IgD-negative memory B cell (primary cell): Measurements from ENCODE around the gene HNRNPA2B1. TPM values are rescaled to one million over a fixed set of nuclear protein-coding genes. Genes with fewer than 3 reads are reported as not detected.
A peak's percentile ranks its signal among the peaks of the same experiment; 100 is the strongest.
"Not testable (repeated sequence)": the region's sequence is repeated elsewhere in the genome, so short reads cannot be mapped to it uniquely, and the experiment has no call there.

Experiments used
- H3K27ac Mint-ChIP-seq, 3 donors: one replicate each; pipeline ENCODE4 v1.8.0; 2020 to 2022; ENCODE audit warnings: mild to moderate bottlenecking in 3 of 3, mixed read lengths in 3 of 3, moderate library complexity in 1 of 3
- H3K27me3 Mint-ChIP-seq: one replicate; pipeline ENCODE4 v1.8.0; 2021; ENCODE audit warnings: mixed read lengths
- H3K36me3 Mint-ChIP-seq: one replicate; pipeline ENCODE4 v1.8.0; 2020; ENCODE audit warnings: mild to moderate bottlenecking, mixed read lengths
- H3K4me1 Mint-ChIP-seq, 3 donors: one replicate each; pipeline ENCODE4 v1.8.0; 2020 to 2022; ENCODE audit warnings: mixed read lengths in 3 of 3, mild to moderate bottlenecking in 1 of 3
- H3K4me3 Mint-ChIP-seq, 4 donors: one replicate each; pipeline ENCODE4 v1.8.0; 2020 to 2022; ENCODE audit warnings: mild to moderate bottlenecking in 4 of 4, mixed read lengths in 4 of 4, moderate library complexity in 3 of 4
- H3K9me3 Mint-ChIP-seq, 3 donors: one replicate each; pipeline ENCODE4 v1.8.0; 2020 to 2021; ENCODE audit warnings: mixed read lengths in 3 of 3, mild to moderate bottlenecking in 1 of 3
- polyA plus RNA-seq: library from polyadenylated mRNA; unstranded; fragments of 300-500 nt; fragmentation: Illumina TruSeq; gene quantifications from one replicate; pipeline ENCODE4 v1.2.3, GENCODE V29; 2021

The HNRNPA2B1 gene
- polyA plus RNA-seq, 1 donor from 2014 or later: 708 TPM

GRCh38 chr7:26192485-26193087 lies 8.0 kb downstream of the HNRNPA2B1 start:
- H3K27me3 Mint-ChIP-seq: no peaks in the 10 kb centered on the region
- H3K4me3 Mint-ChIP-seq: peak overlapping the region; percentile 57 to 77 (median 74)
- peaks cover 8% of the 10 kb centered on the region for H3K36me3 Mint-ChIP-seq
- no peaks in the 10 kb centered on the region for H3K9me3 Mint-ChIP-seq
- H3K27ac Mint-ChIP-seq: peak overlapping the region; percentile 86 to 100 (median 95)
- H3K4me1 Mint-ChIP-seq: peaks cover 55 to 74% (median 62%) of the 10 kb centered on the region in 3 donors

GRCh38 chr7:26191974-26192479 lies 8.5 kb downstream of the HNRNPA2B1 start:
- H3K36me3 Mint-ChIP-seq: peaks cover 5% of the 10 kb centered on the region
- no peaks in the 10 kb centered on the region for H3K27me3 Mint-ChIP-seq
- H3K9me3 Mint-ChIP-seq: no peaks in the 10 kb centered on the region
- H3K27ac Mint-ChIP-seq: peak overlapping the region; percentile 79 to 100 (median 86)
- H3K4me1 Mint-ChIP-seq: peaks cover 57 to 75% (median 62%) of the 10 kb centered on the region in 3 donors
- peak overlapping the region; percentile 9 to 77 (median 61) for H3K4me3 Mint-ChIP-seq

DNA sequence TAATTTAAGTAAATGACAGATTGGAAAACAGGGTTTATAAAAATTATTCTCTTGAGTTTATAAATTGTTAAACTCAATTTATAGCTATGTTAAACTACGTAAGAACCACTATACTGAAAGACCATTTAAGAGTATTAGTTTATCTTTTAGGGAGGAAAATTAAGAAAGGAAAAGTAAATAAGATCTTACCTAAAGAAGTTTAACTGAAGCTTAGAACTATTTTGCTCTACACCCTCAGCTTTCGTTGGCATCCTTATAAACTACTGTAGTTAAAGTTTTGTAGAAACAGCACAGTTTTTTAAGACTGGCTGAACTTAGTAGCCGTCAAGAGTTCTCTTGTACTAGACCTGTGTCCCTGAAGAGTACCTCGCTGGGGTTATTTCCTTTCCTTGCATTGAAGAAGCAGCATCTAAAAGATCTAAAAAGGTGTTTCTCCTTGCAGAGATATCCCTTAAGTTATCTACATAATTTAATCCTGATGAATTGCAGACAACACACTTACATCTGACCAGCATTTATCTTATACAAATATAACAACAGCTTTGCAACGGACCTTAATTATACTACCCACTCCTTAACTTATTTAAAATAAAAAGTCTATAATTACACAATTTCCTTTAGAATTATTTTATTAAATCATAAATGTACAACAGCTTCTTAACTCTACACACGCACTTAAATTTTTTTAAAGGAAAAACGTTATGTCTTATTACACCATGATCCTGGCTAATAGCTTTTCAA lies 9.1 kb downstream of the HNRNPA2B1 start:
- H3K9me3 Mint-ChIP-seq: no peaks in the 10 kb centered on the region
- peak overlapping the region in 1 of 4 donors; percentile 9 for H3K4me3 Mint-ChIP-seq
- peak overlapping the region in 1 of 3 donors; percentile 74 for H3K27ac Mint-ChIP-seq
- peaks cover 5% of the 10 kb centered on the region for H3K36me3 Mint-ChIP-seq
- peaks cover 58 to 73% (median 61%) of the 10 kb centered on the region in 3 donors for H3K4me1 Mint-ChIP-seq
- no peaks in the 10 kb centered on the region for H3K27me3 Mint-ChIP-seq

GRCh38 chr7:26190417-26190869 lies 10.1 kb downstream of the HNRNPA2B1 start:
- Mint-ChIP-seq H3K9me3 (no peaks in the 10 kb centered on the region), H3K4me1 (peaks cover 58 to 73% (median 58%) of the 10 kb centered on the region in 3 donors), H3K36me3 (peaks cover 5% of the 10 kb centered on the region), H3K27me3 (no peaks in the 10 kb centered on the region), H3K4me3 (peak overlapping the region in 1 of 4 donors; percentile 9), H3K27ac (peak overlapping the region in 1 of 3 donors; percentile 74)

DNA sequence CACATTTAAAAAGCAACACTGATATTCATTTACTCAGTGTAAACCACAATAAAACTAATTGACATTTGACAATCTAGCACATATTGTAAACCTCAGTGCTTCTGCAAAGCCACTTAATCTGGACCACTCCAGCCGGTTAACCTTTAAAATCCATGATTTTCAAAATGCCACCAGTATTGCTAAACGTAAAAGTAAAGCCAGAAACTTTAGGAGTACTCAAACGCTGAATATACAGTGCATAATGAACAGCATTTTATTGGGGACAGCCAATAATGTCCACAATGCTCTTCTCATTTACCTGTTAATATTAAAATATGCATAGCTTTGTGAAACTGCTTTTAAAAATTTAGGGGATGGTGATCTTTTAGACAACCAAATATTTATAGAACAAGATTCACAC lies 10.8 kb downstream of the HNRNPA2B1 start:
- Mint-ChIP-seq H3K4me3 (no peak overlapping the region), H3K4me1 (peaks cover 54 to 77% (median 61%) of the 10 kb centered on the region in 3 donors), H3K27me3 (no peaks in the 10 kb centered on the region), H3K27ac (no peak overlapping the region), H3K36me3 (peaks cover 5% of the 10 kb centered on the region), H3K9me3 (no peaks in the 10 kb centered on the region)

- peak overlapping the region; percentile 16 to 69 (median 18) for H3K27ac Mint-ChIP-seq
- H3K27me3 Mint-ChIP-seq: no peaks in the 10 kb centered on the region
- no peaks in the 10 kb centered on the region for H3K9me3 Mint-ChIP-seq
- H3K4me3 Mint-ChIP-seq: peak overlapping the region in 1 of 4 donors; percentile 18
- H3K4me1 Mint-ChIP-seq: peaks cover 52 to 78% (median 66%) of the 10 kb centered on the region in 3 donors
- peaks cover 2% of the 10 kb centered on the region for H3K36me3 Mint-ChIP-seq
Observed at GRCh38 chr7:26188957-26189541, 11.5 kb downstream of the HNRNPA2B1 start.

DNA sequence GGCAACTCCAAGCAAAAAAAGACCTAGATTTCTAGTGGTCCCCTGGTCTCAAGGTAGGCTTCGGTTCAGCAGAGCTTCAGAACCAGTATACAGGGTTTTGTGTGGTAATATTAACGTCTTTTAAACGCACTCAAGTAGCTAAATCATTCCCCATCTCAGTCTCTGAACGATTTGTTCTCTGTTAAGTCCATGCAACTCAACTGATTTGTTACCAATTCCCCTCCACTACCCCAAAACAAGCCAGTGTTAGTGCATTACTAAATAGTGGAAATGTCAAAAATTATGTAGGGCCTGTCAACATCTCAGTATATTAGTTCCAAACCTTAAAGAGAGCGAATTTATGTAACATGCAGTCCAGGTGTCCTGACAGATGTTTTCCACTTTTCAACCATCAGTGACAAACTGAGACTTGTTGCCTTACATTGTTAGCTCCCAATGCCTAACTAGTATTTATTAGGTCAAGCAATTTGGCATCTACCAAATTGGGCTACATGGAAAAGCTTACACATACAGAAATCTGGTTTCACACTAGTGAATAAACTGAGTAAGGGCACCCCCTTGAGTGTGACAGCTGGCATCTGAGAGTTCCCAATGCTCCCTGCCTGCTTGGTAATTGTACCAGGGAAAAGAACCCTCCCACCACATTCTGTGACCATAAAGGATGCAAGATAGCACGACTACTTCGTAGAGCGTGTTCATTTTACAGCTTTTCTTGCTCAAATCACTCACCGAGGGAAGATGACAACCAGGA lies 12.2 kb downstream of the HNRNPA2B1 start:
- Mint-ChIP-seq H3K27ac (peak overlapping the region; percentile 18 to 76 (median 47)), H3K27me3 (no peaks in the 10 kb centered on the region), H3K36me3 (peaks cover 2% of the 10 kb centered on the region), H3K9me3 (no peaks in the 10 kb centered on the region), H3K4me3 (peak overlapping the region in 1 of 4 donors; percentile 28), H3K4me1 (peaks cover 46 to 74% (median 65%) of the 10 kb centered on the region in 3 donors)

- Mint-ChIP-seq H3K27ac (peak overlapping the region; percentile 18 to 76 (median 47)), H3K4me1 (peaks cover 40 to 67% (median 57%) of the 10 kb centered on the region in 3 donors), H3K36me3 (peaks cover 2% of the 10 kb centered on the region), H3K27me3 (no peaks in the 10 kb centered on the region), H3K4me3 (peak overlapping the region in 2 of 4 donors; percentile 24 to 48), H3K9me3 (no peaks in the 10 kb centered on the region)
Observed at GRCh38 chr7:26187380-26188205, 13.0 kb downstream of the HNRNPA2B1 start.

GRCh38 chr7:26186364-26187311 lies 13.9 kb downstream of the HNRNPA2B1 start:
- Mint-ChIP-seq H3K36me3 (peaks cover 2% of the 10 kb centered on the region), H3K27me3 (no peaks in the 10 kb centered on the region), H3K4me3 (peak overlapping the region in 2 of 4 donors; percentile 6 to 48), H3K9me3 (no peaks in the 10 kb centered on the region), H3K4me1 (peaks cover 37 to 64% (median 53%) of the 10 kb centered on the region in 3 donors), H3K27ac (peak overlapping the region; percentile 18 to 68 (median 47))

- Mint-ChIP-seq H3K4me1 (peaks cover 39 to 67% (median 55%) of the 10 kb centered on the region in 3 donors), H3K36me3 (peaks cover 4% of the 10 kb centered on the region), H3K9me3 (no peaks in the 10 kb centered on the region), H3K27ac (peak overlapping the region; percentile 16 to 56 (median 37)), H3K4me3 (peak overlapping the region in 1 of 4 donors; percentile 0), H3K27me3 (no peaks in the 10 kb centered on the region)
Observed at GRCh38 chr7:26185844-26186180, 14.7 kb downstream of the HNRNPA2B1 start.

DNA sequence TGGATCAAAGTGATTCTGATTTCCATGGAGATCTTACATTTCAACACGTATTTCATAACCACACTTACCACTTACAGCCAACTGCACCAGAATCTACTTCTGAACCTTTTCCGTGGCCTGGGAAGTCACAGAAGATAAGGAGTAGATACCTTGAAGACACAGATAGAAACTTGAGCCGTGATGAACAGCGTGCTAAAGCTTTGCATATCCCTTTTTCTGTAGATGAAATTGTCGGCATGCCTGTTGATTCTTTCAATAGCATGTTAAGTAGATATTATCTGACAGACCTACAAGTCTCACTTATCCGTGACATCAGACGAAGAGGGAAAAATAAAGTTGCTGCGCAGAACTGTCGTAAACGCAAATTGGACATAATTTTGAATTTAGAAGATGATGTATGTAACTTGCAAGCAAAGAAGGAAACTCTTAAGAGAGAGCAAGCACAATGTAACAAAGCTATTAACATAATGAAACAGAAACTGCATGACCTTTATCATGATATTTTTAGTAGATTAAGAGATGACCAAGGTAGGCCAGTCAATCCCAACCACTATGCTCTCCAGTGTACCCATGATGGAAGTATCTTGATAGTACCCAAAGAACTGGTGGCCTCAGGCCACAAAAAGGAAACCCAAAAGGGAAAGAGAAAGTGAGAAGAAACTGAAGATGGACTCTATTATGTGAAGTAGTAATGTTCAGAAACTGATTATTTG lies 15.3 kb downstream of the HNRNPA2B1 start:
- H3K27ac Mint-ChIP-seq: peak overlapping the region; percentile 37 to 74 (median 56)
- H3K36me3 Mint-ChIP-seq: peaks cover 3% of the 10 kb centered on the region
- H3K9me3 Mint-ChIP-seq: no peaks in the 10 kb centered on the region
- H3K27me3 Mint-ChIP-seq: no peaks in the 10 kb centered on the region
- peak overlapping the region in 3 of 4 donors; percentile 0 to 36 (median 11) for H3K4me3 Mint-ChIP-seq
- H3K4me1 Mint-ChIP-seq: peaks cover 34 to 65% (median 54%) of the 10 kb centered on the region in 3 donors

DNA sequence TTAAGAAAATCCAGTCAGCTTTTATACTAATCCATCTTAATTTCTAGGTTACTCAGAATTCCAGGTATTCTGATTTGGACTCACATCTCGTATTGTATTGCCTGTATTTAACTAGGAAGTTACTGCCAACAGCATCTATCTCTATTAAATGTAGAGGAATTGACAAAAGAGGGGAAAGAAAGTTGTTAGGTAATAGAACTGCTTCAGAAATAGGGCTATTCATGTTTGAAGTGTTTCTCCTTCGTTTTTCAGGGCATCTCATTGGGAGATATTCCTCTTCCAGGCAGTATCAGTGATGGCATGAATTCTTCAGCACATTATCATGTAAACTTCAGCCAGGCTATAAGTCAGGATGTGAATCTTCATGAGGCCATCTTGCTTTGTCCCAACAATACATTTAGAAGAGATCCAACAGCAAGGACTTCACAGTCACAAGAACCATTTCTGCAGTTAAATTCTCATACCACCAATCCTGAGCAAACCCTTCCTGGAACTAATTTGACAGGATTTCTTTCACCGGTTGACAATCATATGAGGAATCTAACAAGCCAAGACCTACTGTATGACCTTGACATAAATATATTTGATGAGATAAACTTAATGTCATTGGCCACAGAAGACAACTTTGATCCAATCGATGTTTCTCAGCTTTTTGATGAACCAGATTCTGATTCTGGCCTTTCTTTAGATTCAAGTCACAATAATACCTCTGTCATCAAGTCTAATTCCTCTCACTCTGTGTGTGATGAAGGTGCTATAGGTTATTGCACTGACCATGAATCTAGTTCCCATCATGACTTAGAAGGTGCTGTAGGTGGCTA lies 16.1 kb downstream of the HNRNPA2B1 start:
- not testable (repeated sequence) for H3K36me3 Mint-ChIP-seq, H3K9me3 Mint-ChIP-seq, H3K27me3 Mint-ChIP-seq
- peak overlapping the region; percentile 37 to 74 (median 56) for H3K27ac Mint-ChIP-seq
- peak overlapping the region in 1 of 4 donors; percentile 11 for H3K4me3 Mint-ChIP-seq
- H3K4me1 Mint-ChIP-seq: peaks cover 34 to 63% (median 52%) of the 10 kb centered on the region in 3 donors
